Measurements from ENCODE around the gene CSRP3.

DNA sequence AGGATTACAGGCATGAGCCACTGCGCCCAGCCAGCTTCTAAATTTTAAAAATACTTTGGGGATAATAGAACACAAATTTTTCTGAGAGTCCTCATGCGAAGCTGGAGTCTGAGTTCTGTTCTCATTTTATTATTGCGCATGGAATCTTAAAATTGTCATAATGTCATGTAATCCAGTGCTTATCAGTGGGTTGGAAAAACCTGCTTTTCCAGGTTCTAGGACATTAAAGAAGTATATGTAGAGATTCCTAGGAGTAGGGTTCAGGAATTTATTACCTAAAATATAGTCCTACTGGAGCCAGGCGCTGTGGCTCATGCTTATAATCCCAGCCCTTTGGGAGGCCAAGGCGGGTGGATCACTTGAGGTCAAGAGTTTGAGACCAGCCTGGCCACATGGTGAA, 43.6 kb upstream of the CSRP3 start:
- TF ChIP-seq, protein P1, sequence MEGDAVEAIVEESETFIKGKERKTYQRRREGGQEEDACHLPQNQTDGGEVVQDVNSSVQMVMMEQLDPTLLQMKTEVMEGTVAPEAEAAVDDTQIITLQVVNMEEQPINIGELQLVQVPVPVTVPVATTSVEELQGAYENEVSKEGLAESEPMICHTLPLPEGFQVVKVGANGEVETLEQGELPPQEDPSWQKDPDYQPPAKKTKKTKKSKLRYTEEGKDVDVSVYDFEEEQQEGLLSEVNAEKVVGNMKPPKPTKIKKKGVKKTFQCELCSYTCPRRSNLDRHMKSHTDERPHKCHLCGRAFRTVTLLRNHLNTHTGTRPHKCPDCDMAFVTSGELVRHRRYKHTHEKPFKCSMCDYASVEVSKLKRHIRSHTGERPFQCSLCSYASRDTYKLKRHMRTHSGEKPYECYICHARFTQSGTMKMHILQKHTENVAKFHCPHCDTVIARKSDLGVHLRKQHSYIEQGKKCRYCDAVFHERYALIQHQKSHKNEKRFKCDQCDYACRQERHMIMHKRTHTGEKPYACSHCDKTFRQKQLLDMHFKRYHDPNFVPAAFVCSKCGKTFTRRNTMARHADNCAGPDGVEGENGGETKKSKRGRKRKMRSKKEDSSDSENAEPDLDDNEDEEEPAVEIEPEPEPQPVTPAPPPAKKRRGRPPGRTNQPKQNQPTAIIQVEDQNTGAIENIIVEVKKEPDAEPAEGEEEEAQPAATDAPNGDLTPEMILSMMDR (IDR thresholded peaks at IDR 0.05; ENCODE audit: low read depth, low read length, missing input control), result no peak
- TF ChIP-seq, protein P2, sequence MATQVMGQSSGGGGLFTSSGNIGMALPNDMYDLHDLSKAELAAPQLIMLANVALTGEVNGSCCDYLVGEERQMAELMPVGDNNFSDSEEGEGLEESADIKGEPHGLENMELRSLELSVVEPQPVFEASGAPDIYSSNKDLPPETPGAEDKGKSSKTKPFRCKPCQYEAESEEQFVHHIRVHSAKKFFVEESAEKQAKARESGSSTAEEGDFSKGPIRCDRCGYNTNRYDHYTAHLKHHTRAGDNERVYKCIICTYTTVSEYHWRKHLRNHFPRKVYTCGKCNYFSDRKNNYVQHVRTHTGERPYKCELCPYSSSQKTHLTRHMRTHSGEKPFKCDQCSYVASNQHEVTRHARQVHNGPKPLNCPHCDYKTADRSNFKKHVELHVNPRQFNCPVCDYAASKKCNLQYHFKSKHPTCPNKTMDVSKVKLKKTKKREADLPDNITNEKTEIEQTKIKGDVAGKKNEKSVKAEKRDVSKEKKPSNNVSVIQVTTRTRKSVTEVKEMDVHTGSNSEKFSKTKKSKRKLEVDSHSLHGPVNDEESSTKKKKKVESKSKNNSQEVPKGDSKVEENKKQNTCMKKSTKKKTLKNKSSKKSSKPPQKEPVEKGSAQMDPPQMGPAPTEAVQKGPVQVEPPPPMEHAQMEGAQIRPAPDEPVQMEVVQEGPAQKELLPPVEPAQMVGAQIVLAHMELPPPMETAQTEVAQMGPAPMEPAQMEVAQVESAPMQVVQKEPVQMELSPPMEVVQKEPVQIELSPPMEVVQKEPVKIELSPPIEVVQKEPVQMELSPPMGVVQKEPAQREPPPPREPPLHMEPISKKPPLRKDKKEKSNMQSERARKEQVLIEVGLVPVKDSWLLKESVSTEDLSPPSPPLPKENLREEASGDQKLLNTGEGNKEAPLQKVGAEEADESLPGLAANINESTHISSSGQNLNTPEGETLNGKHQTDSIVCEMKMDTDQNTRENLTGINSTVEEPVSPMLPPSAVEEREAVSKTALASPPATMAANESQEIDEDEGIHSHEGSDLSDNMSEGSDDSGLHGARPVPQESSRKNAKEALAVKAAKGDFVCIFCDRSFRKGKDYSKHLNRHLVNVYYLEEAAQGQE (IDR thresholded peaks at IDR 0.05), result no peak
- TF ChIP-seq HNF4G (IDR thresholded peaks at IDR 0.05), result no peak
- TF ChIP-seq, protein P3, sequence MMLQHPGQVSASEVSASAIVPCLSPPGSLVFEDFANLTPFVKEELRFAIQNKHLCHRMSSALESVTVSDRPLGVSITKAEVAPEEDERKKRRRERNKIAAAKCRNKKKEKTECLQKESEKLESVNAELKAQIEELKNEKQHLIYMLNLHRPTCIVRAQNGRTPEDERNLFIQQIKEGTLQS (IDR thresholded peaks at IDR 0.05), result no peak

All from liver (tissue), 3 donors.